Epithelial cell of proximal tubule (primary cell): ENCODE data around the gene FPR1. TPM values are rescaled to one million over a fixed set of nuclear protein-coding genes. Genes with fewer than 3 reads are reported as not detected.
A peak's percentile ranks its signal among the peaks of the same experiment; 100 is the strongest.
"Not testable (repeated sequence)": the region's sequence is repeated elsewhere in the genome, so short reads cannot be mapped to it uniquely, and the experiment has no call there.

ENCODE experiments used
- DNase-seq: peaks from one replicate; pipeline ENCODE4 v3.0.0-alpha.2; 2011; ENCODE audit warnings: low read depth
- H3K4me3 ChIP-seq: 2 replicates; pipeline ENCODE4 v1.5.1; 2011; ENCODE audit warnings: low read depth, mild to moderate bottlenecking, low read length
- CTCF ChIP-seq: conservative IDR thresholded peaks from 2 replicates; pipeline ENCODE4 v1.5.1; 2012; ENCODE audit warnings: low read depth, mild to moderate bottlenecking, low read length
- total RNA-seq: library from RNA; depleted of rRNA; stranded (reverse); fragments of >200 nt; gene quantifications from 2 replicates; pipeline ENCODE4 v1.2.3, GENCODE V29; 2015

The FPR1 gene
- total RNA-seq, 1 donor from 2014 or later, result not detected

DNA sequence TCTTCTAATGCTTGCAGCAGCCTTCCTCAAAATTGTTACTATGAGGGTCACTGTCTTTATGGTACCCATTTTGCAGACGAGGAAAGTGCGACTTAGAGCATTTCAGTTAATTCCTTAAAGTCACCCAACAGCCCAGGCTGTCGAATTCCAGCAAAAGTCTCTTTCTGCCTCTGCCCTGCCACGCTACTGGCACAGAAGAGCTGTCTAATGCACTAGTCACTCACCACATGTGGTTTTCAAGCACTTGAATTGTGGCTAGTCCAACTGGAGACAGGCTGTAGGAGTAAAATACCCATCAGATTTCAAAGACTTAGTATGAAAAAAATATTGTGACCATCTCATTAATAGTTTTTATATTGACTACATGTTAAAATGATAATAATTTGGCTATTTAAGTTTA, 1.7 kb downstream of the FPR1 start:
- H3K4me3 ChIP-seq, result no peak overlapping the region
- DNase-seq, result no peak
- no peak for TF ChIP-seq CTCF

GRCh38 chr19:51746731-51747130, 4.9 kb downstream of the FPR1 start:
- TF ChIP-seq CTCF, result no peak
- no peak for DNase-seq
- no peak overlapping the region for H3K4me3 ChIP-seq

DNA sequence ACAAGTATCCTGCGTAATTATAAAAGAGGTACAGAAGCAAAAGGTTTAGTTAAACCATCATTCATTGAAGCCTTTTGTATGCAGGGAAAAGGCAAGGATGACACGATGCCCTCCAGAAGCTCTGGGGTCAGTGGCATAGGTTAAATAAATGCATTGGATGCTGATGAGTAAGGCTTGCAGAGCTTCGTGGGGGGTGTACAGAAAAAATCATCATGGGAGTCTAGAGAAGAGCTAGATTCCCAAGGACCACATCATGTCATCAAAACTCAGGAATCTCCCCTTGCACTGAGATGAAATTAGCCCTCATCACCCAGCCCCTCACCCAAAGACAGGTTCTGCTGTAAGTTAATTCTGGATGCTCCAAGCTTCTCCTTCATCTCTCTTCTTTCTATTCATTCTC, 8.3 kb downstream of the FPR1 start:
- DNase-seq, result no peak
- no peak overlapping the region for H3K4me3 ChIP-seq
- no peak for TF ChIP-seq CTCF

GRCh38 chr19:51742789-51743188, 8.9 kb downstream of the FPR1 start:
- TF ChIP-seq CTCF, result no peak
- peak; percentile 58 for DNase-seq
- no peak overlapping the region for H3K4me3 ChIP-seq

GRCh38 chr19:51740356-51740755, 11.3 kb downstream of the FPR1 start:
- TF ChIP-seq CTCF, result no peak
- DNase-seq, result no peak
- H3K4me3 ChIP-seq, result no peak overlapping the region

DNA sequence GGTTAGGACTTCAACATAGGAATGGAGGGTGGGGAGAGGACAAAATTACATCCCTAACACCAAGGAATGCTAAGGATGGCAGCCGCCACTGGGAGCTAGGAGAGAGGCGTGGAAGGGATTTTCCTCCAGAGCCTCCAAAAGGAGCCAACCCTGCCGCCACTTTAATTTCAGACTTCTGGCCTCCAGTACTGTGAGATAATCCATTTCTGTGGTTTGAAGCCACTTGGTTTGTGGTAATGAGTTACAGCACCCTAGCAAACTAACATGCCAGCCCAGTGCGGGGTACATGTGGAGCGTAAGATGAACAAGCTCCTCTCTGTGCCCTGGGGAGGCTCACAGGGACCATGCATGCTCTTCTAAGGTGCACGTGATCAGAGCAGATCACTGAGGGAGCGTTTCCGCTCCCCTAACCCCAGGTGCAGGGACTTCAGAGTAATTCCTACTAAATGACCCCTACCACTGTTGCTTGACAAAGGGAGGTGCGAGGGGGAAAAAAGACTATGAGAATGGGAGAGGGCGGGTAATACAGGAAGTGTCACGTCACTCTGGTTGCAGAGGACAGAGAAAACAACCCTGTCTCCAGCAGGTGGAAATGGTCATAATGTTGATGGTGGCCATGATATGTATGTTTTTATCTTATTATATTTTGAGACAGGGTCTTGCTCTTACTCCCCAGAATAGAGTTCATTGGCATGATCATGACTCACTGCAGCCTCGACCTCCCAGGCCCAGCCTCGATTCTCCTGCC, 12.0 kb downstream of the FPR1 start:
- no peak for DNase-seq
- no peak overlapping the region for H3K4me3 ChIP-seq
- TF ChIP-seq CTCF, result no peak

DNA sequence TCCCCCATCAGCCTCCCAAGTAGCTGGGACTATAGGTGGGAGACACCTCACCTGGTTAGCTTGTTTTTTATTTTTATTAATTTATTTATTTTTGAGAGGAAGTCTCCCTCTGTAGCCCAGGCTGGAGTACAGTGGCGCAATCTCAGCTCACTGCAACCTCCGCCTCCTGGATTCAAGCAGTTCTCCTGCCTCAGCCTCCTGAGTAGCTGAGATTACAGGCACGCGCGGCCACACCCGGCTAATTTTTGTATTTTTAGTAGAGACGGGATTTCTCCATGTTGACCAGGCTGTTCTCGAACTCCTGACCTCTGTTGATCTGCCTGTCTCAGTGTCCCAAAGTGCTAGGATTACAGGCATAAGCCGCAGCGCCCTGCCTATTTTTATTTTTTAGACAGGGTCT, 13.2 kb downstream of the FPR1 start:
- DNase-seq, H3K4me3 ChIP-seq: not testable (repeated sequence)
